ACHN (cell line): ENCODE measurements around the gene HPGDS.

Experiments
- DNase-seq: peaks from one replicate; pipeline ENCODE4 v3.0.0-alpha.2; 2015
- in situ Hi-C: cut with HindIII; loops from 2 replicates; pipeline ENCODE4 v1.10.0; 2017; ENCODE audit warnings: low sequenced_read_pairs, low pct_ligation_motif_present, low pct_unique_long_range_greater_than_20kb

Gene HPGDS

DNA sequence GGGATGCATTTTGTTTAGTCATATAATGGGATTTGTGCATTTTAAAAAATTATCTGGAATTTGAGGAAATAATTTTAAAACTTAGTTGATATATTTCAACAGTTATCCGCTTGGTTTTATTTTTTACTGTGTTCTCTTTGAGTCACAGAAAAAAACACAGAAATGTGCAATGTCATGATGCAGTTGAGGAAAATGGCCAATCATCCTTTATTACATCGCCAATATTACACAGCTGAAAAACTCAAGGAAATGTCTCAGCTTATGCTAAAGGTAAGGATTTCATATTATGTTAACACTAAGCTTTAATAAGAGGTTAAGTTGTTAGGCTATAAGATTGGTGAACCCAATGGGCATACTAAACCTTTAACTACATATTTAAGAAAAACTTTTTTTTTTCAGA lies 63.9 kb downstream of the HPGDS start:
- in situ Hi-C loops, result no loop called here
- no peak for DNase-seq

DNA sequence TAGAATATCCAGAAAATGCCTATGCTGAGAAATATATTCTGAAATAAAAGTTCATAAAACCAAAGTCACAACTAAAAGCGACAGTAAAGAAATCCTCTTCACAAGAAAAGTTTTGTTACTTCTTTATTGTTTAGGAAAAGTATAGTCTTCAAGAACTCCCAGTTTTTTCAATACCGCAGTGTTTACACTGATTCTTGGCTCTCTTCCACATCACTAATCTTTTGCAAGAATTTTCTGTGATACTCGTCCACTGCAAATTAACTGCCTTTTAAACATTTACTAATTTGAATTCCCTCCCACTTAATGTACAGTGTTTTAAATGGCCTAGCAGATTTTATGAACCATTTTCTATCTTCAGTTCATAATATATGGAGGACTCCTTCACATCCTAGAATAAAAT lies 65.1 kb downstream of the HPGDS start:
- no peak for DNase-seq
- in situ Hi-C loops, result no loop called here

DNA sequence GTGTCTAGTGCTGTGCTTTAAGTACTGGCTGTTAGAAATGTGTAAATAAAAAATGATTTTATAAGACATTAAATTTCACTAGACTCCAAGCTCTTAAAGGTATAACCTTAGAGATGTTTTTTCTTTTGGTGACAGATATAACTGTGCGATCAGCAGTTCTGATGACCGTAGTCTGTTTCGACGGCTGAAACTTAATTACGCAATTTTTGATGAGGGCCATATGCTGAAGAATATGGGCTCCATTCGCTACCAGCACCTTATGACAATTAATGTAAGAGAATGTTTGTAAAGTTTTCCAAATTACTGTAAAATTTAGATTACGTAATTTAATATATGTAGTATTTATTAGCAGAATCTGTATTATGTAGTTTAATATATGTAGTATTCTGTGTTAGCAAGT lies 66.4 kb downstream of the HPGDS start:
- in situ Hi-C loops, result no loop called here
- DNase-seq, result no peak

DNA sequence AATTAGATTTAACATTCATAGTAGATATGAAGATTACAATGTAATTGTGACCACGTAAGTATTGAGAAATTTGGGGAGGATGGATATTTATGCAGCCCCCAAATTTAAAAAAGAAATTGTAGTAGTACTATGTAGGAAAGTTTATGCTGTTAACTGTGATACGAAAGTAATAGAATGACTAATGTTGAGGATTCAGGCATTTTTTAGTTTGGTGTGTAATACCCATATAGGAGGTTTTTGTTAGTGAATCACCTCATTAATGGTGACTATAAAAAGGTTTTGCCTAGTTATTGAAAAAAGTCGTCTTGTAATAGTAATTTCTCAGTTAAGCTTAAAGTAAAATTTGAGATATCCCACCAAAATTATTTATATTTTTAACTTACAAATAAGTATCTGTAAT lies 67.7 kb downstream of the HPGDS start:
- in situ Hi-C loops, result no loop called here
- no peak for DNase-seq

DNA sequence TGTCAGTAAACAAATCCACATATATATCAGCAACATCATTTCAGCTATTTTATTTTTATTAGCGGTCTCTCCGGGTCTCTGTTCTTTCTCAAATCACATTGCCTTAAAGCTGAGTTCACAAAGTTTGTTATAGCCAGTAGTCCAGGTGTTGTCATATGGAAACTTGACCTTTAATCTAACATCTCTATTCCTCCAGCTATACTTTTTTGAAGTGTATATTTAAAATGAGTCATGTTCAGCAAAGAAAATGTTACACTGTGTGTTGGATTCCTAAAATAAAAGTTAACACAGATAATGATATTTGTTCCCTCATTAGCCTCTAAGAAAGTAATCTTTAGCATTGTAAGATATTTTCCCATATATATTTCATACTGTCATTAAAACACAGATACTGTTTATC lies 71.4 kb downstream of the HPGDS start:
- in situ Hi-C loops, result no loop called here
- no peak for DNase-seq

DNA sequence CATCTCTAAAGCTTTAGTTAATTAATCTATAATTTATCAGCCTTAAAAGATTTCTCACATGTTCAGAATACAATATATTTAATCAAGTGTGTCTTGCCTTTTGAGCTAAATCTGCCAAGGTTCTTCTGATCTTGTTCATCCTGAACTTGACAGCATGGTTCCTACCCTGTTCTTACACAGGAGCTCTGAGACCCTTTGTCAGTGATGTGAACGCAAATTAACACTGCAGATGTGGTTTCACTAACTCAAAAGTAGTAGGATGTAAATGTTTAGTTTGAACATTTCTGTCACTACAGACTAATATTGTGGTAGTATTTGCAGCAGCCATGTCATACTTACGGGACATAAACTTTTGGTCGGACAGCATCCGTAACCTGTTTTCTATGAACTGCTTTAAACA lies 75.6 kb downstream of the HPGDS start:
- in situ Hi-C loops, result no loop called here
- DNase-seq, result no peak

DNA sequence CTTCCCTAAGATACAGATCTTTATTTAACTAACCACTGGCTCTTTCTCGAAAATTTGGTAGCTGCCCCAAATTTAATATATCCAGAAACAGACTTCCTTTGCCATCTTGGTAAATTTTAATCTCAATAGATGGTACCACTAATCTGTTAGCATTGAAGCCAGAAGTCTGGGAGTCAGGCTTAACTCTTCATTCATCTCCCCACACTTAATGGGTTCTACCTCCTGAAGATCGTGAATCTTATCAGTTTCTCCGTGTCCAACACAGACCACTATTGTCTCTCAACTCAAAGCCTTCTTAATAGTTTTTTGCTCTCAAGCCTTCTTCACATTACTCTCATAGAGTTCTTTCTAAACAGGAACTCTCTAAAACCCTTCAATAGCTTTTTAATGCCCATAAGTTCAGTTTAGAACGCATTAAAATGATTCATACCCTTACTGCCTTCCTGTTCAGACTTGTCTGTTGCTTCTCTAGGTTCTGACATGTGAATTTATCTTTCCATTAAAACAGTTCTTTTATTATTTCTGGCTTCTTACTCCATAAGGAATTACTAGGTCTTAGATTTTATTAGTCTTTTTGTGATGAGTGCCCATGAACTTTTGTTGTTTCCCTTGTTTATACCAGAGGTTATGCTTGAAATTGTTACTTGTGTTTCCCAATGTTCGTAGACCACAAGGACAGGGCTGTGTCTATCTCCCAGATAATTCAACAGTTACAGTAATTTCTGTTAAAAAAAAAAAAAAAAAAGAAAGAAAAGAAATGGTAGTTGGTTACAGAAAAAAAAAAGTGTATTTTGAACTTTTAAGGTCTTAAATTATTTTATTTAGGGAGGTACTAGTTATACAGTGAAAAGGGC lies 80.2 kb downstream of the HPGDS start:
- in situ Hi-C loops, result no loop called here
- no peak for DNase-seq

DNA sequence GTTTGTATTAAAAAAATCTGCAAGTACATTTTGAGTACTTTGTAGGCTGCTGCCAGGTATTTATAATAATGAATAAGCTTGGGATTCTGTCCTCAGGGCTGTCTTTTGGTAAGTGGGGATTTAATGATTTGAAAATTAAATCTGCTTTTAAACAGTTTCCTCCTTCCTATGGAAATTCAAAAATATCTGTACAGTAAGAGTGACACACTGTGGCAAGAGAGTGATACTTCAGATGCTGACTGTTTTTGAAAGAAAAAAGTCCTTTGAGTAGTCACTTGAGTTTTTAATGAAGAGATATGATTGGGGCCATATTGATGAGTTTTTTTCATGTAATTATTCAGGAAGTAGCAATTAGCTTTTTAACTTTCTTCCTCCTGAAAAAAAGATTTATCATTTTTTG lies 85.8 kb downstream of the HPGDS start:
- in situ Hi-C loops, result no loop called here
- peak; percentile 6 for DNase-seq

DNA sequence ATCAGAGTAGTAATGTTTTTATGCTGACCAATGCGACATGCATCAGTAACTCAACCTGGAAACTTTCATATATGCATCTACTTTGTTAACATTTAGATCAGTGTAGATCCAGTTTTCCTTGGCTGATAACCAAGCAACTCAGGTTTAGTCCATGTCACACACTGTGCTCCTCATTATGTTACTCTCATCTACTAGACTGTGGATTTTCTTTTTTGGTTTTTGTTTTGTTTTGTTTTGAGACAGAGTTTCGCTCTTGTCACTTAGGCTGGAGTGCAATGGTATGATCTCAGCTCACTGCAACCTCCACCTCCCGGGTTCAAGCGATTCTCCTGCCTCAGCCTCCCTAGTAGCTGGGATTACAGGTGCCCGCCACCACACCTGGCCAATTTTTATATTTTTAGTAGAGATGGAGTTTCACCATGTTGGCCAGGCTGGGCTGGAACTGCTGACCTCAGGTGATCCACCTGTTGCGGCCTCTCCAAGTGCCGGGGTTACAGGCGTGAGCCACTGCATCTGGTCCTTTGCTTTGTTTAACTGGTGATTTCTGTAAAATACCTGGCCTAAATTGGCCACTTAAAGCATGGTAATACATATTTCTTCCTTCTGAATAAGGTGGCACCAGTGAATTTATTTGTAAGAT lies 86.4 kb downstream of the HPGDS start:
- in situ Hi-C loops, result no loop called here
- DNase-seq, result no peak

DNA sequence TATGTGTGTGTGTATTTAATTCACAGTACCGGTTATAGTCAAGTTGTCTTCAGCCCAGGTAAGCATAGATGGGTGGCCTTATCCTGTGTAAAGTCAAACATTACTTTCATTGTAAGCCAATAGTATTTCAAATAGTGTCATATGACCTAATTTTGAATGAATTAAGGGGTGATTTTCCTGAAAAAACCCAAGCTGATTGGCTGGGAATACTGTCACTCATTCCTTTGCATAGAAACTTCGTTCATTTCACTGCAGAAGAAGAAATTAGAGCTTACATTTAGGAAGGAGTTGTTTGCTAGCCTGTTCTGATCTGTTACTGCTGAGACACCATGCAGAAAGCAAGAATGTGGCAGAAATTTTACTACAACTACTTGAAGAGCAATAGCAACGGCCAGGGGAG lies 89.6 kb downstream of the HPGDS start:
- no peak for DNase-seq
- in situ Hi-C loops, result no loop called here

DNA sequence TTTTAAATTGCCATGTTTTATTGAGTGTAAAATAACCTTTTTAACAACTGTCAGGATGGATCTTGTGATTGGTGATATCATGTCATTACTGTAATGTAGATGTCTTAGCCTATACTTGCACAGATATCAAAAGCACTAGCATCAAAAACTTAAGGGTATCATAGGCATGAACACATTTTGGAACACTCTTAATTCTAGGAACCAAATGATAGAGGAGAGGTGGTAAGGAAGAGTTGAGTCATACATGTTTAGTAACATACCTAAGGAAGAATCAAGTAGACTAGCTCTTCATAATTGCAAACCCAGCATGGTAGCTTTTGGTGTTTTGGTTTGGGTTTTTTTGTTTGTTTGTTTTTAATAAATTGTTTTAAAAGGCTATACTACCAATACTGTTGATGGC lies 91.5 kb downstream of the HPGDS start:
- DNase-seq, result no peak
- in situ Hi-C loops, result no loop called here
